Measurements from ENCODE around the gene KRT34. TPM values are rescaled to one million over a fixed set of nuclear protein-coding genes. Genes with fewer than 3 reads are reported as not detected.
"Not testable (repeated sequence)": the region's sequence is repeated elsewhere in the genome, so short reads cannot be mapped to it uniquely, and the experiment has no call there.

Gene KRT34
- total RNA-seq (not detected), total RNA-seq (0 reads per million in 2 donors)

DNA sequence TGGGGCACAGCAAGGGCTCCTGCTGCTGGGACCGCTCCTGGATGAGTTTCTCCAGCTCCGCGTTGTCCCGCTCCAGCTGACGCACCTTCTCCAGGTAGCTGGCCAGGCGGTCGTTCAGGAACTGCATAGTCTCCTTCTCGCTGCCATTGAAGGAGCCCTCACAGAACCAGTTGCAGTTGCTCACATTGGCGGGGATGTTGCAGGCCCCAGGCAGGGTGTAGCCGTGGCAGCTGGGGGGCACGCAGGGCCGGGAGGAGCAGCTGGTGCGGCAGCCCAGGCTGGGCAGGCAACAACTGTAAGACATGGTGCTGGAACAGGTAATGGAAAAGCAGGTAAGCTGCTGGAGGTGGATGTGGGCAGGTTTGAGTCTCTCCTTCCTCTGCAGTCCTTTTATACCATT lies at the start of gene KRT34:
Gene KRT34, minus strand, starts transcription at position 364 of the 400 bp plus-strand sequence. Its CDS starts 60 bp downstream, at position 304.
- H3K4me3 Mint-ChIP-seq; H3K27me3 Mint-ChIP-seq; H3K27ac Mint-ChIP-seq; H3K4me1 Mint-ChIP-seq; ATAC-seq; H3K9me3 ChIP-seq (ENCODE audit: control insufficient read depth, low read length, poor library complexity, severe bottlenecking); DNase-seq; H3K36me3 Mint-ChIP-seq (ENCODE audit: low read depth): not testable (repeated sequence)

- ATAC-seq, result not testable (repeated sequence)
- H3K27me3 Mint-ChIP-seq, result peaks cover 18% of the 10 kb centered on the region
These were observed 48.3 kb upstream of the KRT34 start for GRCh38 chr17:41430376-41430775.

DNA sequence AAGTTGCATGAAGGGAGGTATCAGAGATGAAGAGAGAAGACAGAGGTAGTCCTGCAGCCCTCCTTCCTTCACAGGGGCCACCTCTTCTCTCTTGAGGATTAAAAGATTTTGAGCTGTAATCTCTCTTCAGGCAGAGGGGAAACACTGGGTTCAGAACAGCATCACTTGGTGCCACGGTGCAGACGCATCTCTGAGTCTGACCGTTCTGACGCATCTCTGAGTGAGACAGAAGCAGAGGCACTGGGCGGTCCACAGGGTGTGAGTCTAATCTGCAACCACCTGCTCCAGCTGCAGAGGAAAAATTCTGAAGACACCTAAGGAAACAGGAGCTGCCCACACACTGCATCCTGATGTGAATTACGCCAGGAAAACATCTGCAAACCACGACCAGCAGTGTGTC lies 47.6 kb upstream of the KRT34 start:
- no peak overlapping the region for H3K4me3 Mint-ChIP-seq
- no peaks in the 10 kb centered on the region for H3K36me3 Mint-ChIP-seq (ENCODE audit: low read depth)
- no peak overlapping the region for H3K27ac Mint-ChIP-seq
- no peak for DNase-seq
- no peaks in the 10 kb centered on the region for H3K9me3 ChIP-seq (ENCODE audit: control insufficient read depth, low read length, poor library complexity, severe bottlenecking)
- peaks cover 17% of the 10 kb centered on the region for H3K27me3 Mint-ChIP-seq
- no peak for ATAC-seq
- no peaks in the 10 kb centered on the region for H3K4me1 Mint-ChIP-seq

More at GRCh38 chr17:41430376-41430775, 48.3 kb upstream of the KRT34 start:
- not testable (repeated sequence) for DNase-seq; H3K4me1 Mint-ChIP-seq; H3K4me3 Mint-ChIP-seq; H3K9me3 ChIP-seq (ENCODE audit: control insufficient read depth, low read length, poor library complexity, severe bottlenecking); H3K36me3 Mint-ChIP-seq (ENCODE audit: low read depth); H3K27ac Mint-ChIP-seq

- H3K36me3 Mint-ChIP-seq (ENCODE audit: low read depth), result no peaks in the 10 kb centered on the region
- DNase-seq (no peak), ATAC-seq (no peak)
- H3K4me1 Mint-ChIP-seq, result no peaks in the 10 kb centered on the region
- H3K9me3 ChIP-seq (ENCODE audit: control insufficient read depth, low read length, poor library complexity, severe bottlenecking), result no peaks in the 10 kb centered on the region
- H3K4me3 Mint-ChIP-seq, result no peak overlapping the region
- H3K27ac Mint-ChIP-seq, result no peak overlapping the region
- H3K27me3 Mint-ChIP-seq, result peaks cover 13% of the 10 kb centered on the region
These were observed 46.6 kb upstream of the KRT34 start for GRCh38 chr17:41428591-41429291.

GRCh38 chr17:41424111-41424635 lies 42.1 kb upstream of the KRT34 start, which contains the start of gene KRT37:
Gene KRT37 (minus strand): TSS chr17:41424585. CDS start chr17:41424523, 62 bp downstream.
- peaks cover 2% of the 10 kb centered on the region for H3K4me1 Mint-ChIP-seq
- H3K27ac Mint-ChIP-seq, result peak within 1 kb of the TSS; percentile 12
- H3K4me3 Mint-ChIP-seq, result no peak within 1 kb of the TSS
- H3K9me3 ChIP-seq (ENCODE audit: control insufficient read depth, low read length, poor library complexity, severe bottlenecking), result no peaks in the 10 kb centered on the region
- DNase-seq, result no peak
- H3K36me3 Mint-ChIP-seq (ENCODE audit: low read depth), result no peaks in the 10 kb centered on the region
- ATAC-seq, result no peak
- peaks cover 18% of the 10 kb centered on the region for H3K27me3 Mint-ChIP-seq

DNA sequence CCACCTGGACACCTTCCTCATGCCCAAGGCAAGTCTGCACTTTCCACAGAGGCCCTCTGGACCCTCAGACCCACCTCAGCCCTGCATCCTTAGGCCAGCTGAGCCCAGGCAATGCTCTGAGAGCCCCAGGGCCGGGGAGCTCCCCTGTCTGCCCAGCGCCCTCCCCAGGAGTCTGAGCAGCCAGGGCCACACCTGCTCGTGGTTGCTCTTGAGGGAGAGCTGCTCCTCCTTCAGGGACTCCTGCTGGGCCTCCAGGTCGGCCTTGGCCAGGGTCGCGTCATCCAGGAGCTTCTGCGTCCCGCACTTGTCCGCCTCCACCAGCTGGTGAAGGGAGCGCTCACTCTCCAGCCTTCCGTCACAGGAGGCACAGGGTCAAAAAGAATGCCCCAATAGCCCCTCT lies 40.5 kb upstream of the KRT34 start:
- H3K4me1 Mint-ChIP-seq; H3K27ac Mint-ChIP-seq; H3K36me3 Mint-ChIP-seq (ENCODE audit: low read depth): not testable (repeated sequence)

DNA sequence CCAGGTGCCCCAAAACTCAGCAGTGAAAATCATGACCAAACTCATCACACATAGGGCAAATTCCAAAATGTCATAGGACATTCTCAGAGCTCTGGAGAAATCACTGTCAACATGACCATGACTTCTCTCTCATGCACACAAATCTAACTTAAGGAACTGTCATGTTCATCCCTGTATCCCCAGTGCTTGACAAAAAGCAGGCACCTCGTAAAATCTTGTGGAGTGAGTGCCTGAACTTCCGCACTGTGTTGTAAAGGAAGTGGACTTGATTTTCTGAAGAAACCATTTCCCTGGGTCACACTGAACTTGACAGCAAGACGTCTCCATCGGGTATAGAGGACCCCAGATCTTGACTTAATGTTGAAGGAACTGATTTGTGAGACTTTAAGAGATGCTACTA lies 39.5 kb upstream of the KRT34 start:
- H3K9me3 ChIP-seq (ENCODE audit: control insufficient read depth, low read length, poor library complexity, severe bottlenecking), result no peaks in the 10 kb centered on the region
- Mint-ChIP-seq H3K27me3 (peaks cover 12% of the 10 kb centered on the region), H3K27ac (no peak overlapping the region), H3K36me3 (ENCODE audit: low read depth) (peaks cover 5% of the 10 kb centered on the region), H3K4me1 (peaks cover 12% of the 10 kb centered on the region), H3K4me3 (no peak overlapping the region)
- no peak for DNase-seq
- ATAC-seq, result no peak

More for the DNA sequence above, 40.5 kb upstream of the KRT34 start:
- not testable (repeated sequence) for H3K4me3 Mint-ChIP-seq; DNase-seq; ATAC-seq; H3K9me3 ChIP-seq (ENCODE audit: control insufficient read depth, low read length, poor library complexity, severe bottlenecking)
- H3K27me3 Mint-ChIP-seq, result peaks cover 12% of the 10 kb centered on the region

DNA sequence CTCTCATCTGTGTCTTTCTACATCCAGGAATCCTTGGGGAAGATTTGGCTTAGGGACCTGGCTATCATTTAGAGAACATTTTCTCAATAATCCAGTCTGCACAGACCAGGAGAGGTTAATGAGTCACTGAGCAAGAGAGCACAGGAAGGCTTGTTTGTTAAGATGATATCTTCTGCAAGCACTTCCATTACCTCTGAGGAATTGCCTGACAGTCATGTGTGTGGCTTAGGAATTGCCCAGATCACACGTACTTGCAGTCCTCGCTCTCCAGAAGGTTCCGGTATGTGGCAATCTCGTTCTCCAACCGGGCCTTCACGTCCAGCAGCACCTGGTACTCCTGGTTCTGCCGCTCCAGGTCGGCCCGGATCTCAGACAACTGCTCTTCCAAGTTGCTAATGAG lies 39.0 kb upstream of the KRT34 start:
- no peak overlapping the region for H3K27ac Mint-ChIP-seq
- H3K4me3 Mint-ChIP-seq, result no peak overlapping the region
- ATAC-seq (no peak), DNase-seq (no peak)
- H3K36me3 Mint-ChIP-seq (ENCODE audit: low read depth), result peaks cover 5% of the 10 kb centered on the region
- H3K27me3 Mint-ChIP-seq, result peaks cover 12% of the 10 kb centered on the region
- no peaks in the 10 kb centered on the region for H3K9me3 ChIP-seq (ENCODE audit: control insufficient read depth, low read length, poor library complexity, severe bottlenecking)
- H3K4me1 Mint-ChIP-seq, result peaks cover 16% of the 10 kb centered on the region

GRCh38 chr17:41420134-41420533 lies 38.0 kb upstream of the KRT34 start:
- ATAC-seq (no peak), DNase-seq (no peak)
- H3K27ac Mint-ChIP-seq, result no peak overlapping the region
- H3K4me1 Mint-ChIP-seq, result peaks cover 16% of the 10 kb centered on the region
- H3K27me3 Mint-ChIP-seq, result peaks cover 12% of the 10 kb centered on the region
- no peaks in the 10 kb centered on the region for H3K9me3 ChIP-seq (ENCODE audit: control insufficient read depth, low read length, poor library complexity, severe bottlenecking)
- no peak overlapping the region for H3K4me3 Mint-ChIP-seq
- peaks cover 7% of the 10 kb centered on the region for H3K36me3 Mint-ChIP-seq (ENCODE audit: low read depth)

DNA sequence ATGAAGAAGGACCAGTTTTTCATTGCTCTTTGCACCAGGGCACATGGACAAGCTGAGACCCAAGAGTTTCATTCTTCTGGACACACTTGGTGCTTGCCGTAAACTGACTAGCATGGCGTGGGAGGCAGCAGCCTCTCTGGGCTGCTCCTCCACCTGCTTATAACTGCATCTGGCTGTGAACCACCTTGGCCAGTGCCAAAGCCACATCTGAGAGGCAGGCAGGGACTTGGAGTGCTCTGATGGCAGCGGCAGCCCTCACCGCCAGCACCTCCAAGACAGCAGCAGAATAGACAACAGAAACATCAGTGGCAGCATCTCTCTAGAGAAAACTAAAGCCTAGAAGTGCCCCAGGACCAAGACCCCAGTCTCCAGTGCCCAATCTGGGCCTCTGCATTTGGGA lies 37.6 kb upstream of the KRT34 start:
- H3K4me3 Mint-ChIP-seq, result no peak overlapping the region
- no peaks in the 10 kb centered on the region for H3K9me3 ChIP-seq (ENCODE audit: control insufficient read depth, low read length, poor library complexity, severe bottlenecking)
- H3K27ac Mint-ChIP-seq, result no peak overlapping the region
- ATAC-seq, result peak; percentile 57
- peaks cover 7% of the 10 kb centered on the region for H3K36me3 Mint-ChIP-seq (ENCODE audit: low read depth)
- H3K4me1 Mint-ChIP-seq, result peaks cover 16% of the 10 kb centered on the region
- DNase-seq, result no peak
- H3K27me3 Mint-ChIP-seq, result peaks cover 12% of the 10 kb centered on the region

- Mint-ChIP-seq H3K27ac (no peak overlapping the region), H3K36me3 (ENCODE audit: low read depth) (peaks cover 9% of the 10 kb centered on the region), H3K4me1 (peaks cover 16% of the 10 kb centered on the region), H3K4me3 (no peak overlapping the region), H3K27me3 (peaks cover 12% of the 10 kb centered on the region)
- ATAC-seq (no peak), DNase-seq (no peak)
- H3K9me3 ChIP-seq (ENCODE audit: control insufficient read depth, low read length, poor library complexity, severe bottlenecking), result no peaks in the 10 kb centered on the region
These were observed 36.2 kb upstream of the KRT34 start for GRCh38 chr17:41418116-41418860.

DNA sequence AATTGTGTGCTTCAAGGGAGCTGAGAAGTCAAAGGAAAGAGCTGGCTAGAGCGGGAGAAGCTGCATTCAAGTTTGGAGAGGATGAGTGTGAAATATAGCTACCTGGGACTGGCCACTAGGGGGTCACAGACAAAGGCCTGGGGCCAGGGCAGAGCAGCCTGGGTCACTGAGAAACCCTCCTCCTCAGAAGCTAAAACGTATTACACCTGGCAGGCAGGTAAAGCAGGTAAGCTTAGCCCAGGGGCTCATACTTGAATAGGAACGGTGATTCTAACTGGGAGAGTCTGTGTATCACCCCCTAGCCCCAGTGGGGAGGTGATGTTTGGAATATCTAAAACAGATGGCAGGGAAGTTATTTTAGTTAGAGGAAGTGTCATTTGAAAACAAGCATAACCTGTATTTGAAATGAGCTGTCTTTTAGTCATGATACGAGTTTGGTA lies 35.5 kb upstream of the KRT34 start:
- Mint-ChIP-seq H3K27ac (peak overlapping the region; percentile 65), H3K36me3 (ENCODE audit: low read depth) (peaks cover 9% of the 10 kb centered on the region), H3K27me3 (peaks cover 12% of the 10 kb centered on the region), H3K4me1 (peaks cover 16% of the 10 kb centered on the region), H3K4me3 (no peak overlapping the region)
- DNase-seq (no peak), ATAC-seq (no peak)
- H3K9me3 ChIP-seq (ENCODE audit: control insufficient read depth, low read length, poor library complexity, severe bottlenecking), result no peaks in the 10 kb centered on the region

DNA sequence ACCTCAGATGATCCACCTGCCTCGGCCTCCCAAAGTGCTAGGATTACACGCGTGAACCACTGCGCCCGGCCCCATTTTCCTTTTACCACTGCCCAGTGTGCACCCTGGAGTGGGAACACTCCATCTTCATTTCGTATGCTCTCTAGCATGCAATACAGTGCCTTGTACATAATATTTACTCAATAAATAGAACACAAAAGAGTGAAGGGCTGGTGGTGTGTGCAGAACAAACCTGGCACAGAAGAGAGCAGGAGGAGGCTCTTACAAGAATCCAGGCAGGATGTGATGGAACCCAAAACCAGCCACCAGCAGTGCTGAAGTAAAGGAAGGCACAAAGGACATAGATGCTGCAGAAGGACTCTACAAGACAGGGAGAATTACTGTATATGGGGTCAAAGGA lies 35.0 kb upstream of the KRT34 start:
- H3K4me1 Mint-ChIP-seq, result peaks cover 16% of the 10 kb centered on the region
- no peaks in the 10 kb centered on the region for H3K9me3 ChIP-seq (ENCODE audit: control insufficient read depth, low read length, poor library complexity, severe bottlenecking)
- H3K4me3 Mint-ChIP-seq, result no peak overlapping the region
- peak overlapping the region; percentile 65 for H3K27ac Mint-ChIP-seq
- peaks cover 9% of the 10 kb centered on the region for H3K36me3 Mint-ChIP-seq (ENCODE audit: low read depth)
- DNase-seq, result no peak
- ATAC-seq, result no peak
- peaks cover 12% of the 10 kb centered on the region for H3K27me3 Mint-ChIP-seq

All from T-helper 17 cell (primary cell).